C4-2B (cell line): Measurements from ENCODE around the gene FUT7.

ENCODE experiments used
- H3K27ac ChIP-seq: fragments of 450-650 bp; 2 replicates; pipeline ENCODE4 v1.5.1; 2017
- CTCF ChIP-seq: fragments of 450-650 bp; conservative IDR thresholded peaks from 2 replicates; pipeline ENCODE4 v1.5.1; 2017; ENCODE audit warnings: mild to moderate bottlenecking
- ZFX ChIP-seq: fragments of 450-650 bp; IDR thresholded peaks from 2 replicates; pipeline ENCODE4 v1.6.1; 2017

Gene FUT7

GRCh38 chr9:137055385-137056364 is 23.8 kb upstream of the FUT7 start:
- peak overlapping the region; percentile 88 for H3K27ac ChIP-seq
- TF ChIP-seq ZFX, result no peak
- TF ChIP-seq CTCF, result no peak

GRCh38 chr9:137054932-137055384 is 23.1 kb upstream of the FUT7 start:
- H3K27ac ChIP-seq, result peak overlapping the region; percentile 88
- TF ChIP-seq CTCF, result no peak
- TF ChIP-seq ZFX, result no peak

GRCh38 chr9:137053944-137054931 is 22.4 kb upstream of the FUT7 start, which contains the start of gene ENTPD2:
Gene ENTPD2, minus strand, starts transcription at chr9:137054061. Its CDS starts 64 bp downstream, at chr9:137053997.
- peak within 1 kb of the TSS; percentile 88 for H3K27ac ChIP-seq
- peak; percentile 72; the same call in 1 of the 2 replicates for TF ChIP-seq ZFX
- no peak for TF ChIP-seq CTCF

DNA sequence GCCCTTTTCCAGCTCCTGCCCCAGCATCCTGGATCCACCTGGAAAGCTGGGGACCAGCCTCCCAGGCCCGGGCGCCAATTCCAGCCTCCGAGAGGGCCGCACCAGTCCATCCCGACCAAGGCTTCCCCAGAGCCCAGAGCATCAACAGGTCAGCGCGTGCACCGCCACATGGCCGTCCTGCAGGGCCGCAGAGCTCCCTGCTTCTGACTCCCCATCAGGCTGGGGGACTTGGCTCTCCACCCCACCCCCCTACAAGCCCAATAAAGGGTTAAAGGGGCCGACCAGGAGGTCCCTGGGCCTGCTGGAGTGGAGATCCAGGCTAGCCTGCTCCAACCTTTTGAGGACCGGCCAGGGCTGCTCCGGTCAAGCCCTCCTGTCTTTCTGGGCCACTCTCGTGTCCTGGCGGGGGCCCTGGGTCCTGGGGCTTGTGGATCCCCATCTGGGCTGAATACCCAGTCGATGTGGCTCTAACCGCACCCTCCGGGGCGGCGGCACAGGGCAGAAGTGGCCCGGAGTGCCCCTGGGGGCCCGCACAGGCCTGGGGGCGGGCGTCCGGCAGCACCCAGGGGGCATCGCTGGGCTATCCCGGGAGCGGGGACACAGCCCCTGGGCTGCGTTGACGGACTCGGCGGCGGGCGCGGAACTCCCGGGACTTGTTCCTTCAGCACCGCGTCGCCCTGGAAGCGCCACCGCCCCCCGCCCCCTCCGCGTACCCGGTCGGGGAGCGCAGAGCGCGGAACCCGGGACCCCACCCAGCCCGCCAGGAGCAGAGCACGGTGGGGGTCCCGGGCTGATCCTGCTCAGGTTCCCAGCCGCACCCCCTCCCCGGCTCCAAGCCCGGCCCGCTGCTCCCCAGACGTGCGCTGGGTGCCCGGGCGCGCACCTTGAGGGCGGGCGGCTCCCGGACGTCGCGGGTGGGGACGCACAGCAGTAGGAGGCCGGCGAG is 21.4 kb upstream of the FUT7 start:
- TF ChIP-seq CTCF (no peak), ZFX (no peak)

DNA sequence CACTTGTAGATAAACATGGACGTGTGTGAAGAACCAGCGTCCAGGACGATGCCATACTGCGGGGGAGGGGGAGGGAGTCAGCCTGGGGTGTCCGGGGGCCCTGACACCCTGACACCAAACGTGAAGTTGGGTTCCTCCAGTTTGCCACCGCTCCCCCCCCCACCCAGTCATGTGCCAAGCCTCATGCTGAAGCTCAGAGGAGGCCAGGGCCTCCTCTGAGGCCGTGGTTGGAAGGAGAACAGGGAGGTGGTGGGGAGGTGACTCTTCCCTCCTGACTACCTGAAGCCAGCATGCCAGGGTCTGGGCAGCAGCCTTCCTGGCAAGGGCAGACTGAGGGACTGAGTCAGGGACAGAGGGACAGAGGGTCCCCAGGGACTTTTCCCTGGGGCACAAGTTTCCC is 20.4 kb upstream of the FUT7 start:
- TF ChIP-seq ZFX, result no peak
- no peak for TF ChIP-seq CTCF
- H3K27ac ChIP-seq, result no peak overlapping the region

More for the DNA sequence above, 21.4 kb upstream of the FUT7 start:
- H3K27ac ChIP-seq, result peak overlapping the region; percentile 88

DNA sequence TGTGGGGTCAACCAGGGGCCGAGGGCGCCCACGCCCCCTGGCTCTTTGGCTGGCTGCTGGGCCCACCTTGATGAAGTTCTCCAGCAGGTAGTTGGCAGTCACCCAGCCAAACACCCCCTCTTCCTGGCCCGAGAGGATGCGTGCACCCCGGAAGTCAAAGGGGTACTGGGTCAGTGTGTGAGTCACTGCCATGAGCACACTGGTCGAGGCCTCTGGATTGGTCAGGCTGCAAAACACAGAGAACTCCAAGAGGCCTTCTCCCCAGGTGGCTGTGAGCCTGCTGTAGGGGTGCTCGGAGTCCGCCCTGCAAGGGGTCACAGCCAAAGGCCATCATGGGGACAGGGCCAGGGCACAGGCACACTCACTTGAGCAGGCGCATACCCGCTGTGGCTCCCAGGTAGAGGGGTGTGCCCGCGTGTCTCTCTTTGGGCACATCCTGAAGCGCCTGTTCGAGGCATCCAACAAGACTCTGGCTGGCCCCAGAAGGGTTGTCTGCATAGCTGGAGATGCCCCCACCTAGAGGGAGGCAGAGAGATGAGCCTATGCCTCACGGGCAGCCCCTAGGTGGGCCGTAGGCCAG is 19.3 kb upstream of the FUT7 start:
- H3K27ac ChIP-seq, result no peak overlapping the region
- TF ChIP-seq ZFX (no peak), CTCF (no peak)
